HG03342 (cell line): ENCODE results near the gene RNF224.

Experiments used
- ATAC-seq: cut with Tn5 transposase; IDR thresholded peaks from one replicate; pipeline ENCODE4 v1.9.1; 2021; ENCODE audit warnings: mild to moderate bottlenecking, moderate library complexity; ENCODE audit not compliant: unreplicated experiment

RNF224 gene

DNA sequence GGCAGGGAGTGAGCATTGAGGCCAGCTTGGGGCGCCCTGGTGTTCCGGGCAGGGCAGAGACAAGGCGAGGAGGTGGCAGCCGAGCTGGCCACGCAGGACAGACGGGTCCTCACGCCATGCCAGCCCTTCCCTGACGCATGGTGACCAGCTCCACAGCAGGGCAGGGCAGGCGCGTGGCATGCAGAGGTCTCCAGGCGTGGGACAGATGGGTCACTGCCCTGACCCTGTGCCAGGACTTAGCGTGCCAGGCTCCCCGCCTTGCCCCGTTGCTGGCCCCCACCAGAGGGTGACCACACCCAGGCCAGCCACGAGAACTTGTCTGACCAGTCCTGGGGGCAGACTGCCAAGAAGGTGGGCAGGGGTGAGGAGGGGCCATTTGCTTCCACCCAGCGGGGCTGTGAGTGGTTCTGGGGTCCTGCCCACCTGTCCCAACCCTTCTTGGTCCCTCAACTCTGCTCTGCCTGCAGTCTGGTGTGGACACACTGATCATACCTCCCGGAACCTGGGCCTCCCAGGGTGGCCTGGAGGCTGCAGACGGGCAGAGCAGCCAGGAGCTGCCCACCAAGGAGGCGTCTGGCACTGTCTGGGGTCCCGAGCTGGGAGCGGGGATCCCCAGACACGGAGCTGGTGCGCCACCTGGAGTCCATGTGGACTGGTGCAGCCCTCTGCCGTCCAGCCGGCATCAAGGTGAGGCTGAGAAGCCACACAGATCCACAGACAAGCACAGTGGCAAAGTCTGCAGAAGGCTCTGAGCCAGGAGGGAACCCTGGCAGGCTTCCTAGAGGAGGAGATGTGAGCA, at the start of gene RNF224:
RNF224 (plus strand) TSS at position 449 of the 799 bp plus-strand sequence. CDS start 834 bp downstream, outside the sequence.
- no peak for ATAC-seq

DNA sequence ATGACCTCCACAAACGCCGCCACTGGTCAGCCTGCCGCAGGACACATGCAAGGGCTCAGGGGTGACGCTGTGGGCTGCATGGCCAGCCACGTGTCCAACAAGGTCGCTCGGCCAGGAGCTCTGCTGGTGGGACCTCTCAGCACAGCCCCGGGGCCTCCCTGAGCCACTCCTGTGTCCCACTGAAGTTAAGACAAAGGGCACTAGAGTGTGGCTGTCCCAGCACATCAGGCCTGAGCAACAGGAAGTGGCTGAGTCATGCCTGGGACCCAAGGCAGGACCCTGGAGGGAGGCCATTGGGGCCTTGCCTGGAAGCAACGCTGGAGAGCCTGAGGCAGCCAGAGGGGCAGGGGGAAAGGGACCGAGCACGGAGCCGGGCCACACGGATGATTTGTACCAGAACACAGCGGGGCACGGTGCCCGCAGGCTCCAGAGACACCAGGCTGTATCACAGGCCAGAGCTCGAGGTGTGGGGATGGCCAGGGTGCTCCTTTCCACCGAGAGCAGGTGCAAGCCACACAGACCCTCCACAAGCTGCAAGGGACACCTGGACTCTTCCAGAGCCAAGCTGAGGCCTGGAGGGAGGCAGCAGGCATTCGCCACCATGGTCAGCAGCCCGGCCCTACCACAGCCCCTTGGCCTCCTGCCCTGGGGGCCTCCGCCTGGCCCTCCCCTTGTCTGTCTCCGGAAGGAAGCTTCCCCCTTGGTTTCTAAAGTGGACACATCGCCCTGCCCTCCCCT, 48.9 kb upstream of the RNF224 start:
- ATAC-seq = no peak

DNA sequence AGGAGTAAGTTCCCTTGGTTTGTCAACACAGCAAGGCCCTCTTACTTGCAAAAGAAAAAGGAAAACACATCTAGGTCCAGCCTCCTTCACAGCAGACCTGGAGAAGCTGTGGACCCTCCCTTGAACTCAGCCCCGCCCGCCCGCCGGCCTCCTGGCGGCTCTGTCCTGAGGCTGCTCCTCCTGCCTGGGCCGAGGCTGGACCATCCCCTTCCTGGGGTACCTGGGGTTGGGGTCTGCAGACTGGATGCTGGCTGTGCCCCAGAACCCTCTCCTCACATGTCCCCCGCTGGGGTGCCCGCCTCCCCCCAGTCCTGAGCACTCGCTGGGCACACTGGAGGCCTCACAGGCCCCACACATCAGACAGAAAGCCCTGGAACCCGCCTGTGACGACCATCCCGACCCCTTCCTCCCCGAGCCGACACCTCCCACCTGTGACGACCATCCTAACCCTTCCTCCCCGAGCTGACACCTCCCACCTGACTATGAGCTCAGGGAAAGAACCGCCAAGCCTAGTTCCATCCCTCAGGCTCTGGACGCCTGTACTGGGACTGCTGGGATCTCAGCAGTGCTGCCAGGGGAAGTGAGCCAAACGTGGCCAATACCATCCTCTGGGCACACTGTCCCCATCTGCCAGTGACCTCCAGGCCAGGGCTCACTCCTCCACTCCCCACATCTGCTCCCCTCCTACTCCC, 48.2 kb upstream of the RNF224 start:
- no peak for ATAC-seq

DNA sequence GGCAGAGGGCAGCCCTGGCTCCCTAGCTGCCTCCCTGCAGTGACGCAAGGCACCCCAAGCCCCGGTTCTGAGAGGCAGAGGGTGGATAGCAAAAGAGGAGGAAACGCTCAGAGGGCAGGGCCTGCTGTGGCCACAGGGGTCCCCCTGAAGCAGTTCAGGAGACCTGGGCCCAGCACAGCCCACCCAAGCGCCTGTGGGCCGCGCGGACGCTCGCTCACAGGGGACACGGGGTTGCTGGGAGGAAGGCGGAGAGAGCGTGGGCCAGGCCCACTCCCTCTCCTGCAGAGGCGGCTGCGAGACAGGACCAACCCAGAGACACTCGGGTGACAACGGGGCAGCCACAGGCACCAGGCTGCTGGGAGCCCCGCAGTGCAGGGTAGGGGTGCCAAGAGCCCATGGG, 47.5 kb upstream of the RNF224 start:
- ATAC-seq = no peak

DNA sequence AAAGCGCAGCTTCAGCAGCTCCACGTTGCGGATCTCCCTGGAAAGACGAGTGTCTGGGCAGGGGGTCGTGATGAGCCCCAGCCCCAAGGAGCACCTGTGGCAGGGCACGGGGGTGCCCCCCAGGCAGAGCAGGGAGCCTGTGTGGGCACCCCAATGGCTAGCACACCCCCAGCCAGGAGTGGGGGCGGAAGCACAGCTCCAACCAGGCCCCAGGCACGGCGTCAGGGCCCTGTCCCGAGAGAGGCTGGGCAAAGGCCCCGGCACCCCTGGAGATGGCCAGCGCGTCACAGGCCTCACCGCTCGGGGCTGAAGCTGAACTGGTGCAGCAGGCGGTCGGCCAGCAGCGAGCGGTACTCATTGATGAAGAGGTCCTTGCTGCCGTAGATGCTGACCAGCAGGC, 46.8 kb upstream of the RNF224 start:
- no peak for ATAC-seq

DNA sequence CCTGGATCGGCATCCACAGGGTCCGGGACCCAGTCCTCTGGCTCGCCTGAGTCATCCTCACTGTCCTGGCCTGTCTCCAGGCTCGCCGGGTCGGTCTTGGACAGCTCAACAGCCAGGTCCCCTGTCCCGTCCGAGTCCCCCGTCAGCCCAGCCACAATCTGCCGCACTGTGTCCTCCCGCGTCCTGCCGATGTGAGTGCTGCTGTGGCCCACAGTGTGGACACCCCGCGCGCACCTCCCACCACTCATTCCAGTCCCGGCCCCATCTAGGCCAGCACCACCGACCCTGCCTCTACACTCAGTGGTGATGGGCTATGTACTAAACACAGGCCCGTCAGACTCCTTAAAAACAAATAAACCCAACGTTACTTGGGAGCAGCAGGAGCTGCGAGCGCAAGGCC, 45.6 kb upstream of the RNF224 start:
- ATAC-seq = no peak

DNA sequence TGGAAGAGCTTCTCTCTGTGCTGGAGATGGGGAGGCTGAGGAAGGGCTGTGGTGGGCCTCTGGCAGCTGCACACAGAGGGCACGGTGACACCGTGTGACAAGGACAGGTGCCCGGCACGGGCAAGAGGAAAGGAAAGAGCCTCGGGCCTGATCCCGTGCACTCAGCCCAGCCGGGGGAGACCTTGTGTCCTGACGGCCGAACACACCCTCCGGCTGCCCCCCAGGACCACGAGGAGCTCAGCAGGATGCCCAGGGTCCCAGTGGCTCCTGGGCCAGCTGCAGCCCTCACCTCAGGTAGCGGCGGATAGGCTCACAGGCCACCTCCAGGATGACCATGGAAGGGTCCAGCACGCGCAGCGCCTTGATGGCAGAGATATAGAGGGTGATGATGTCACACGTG, 44.5 kb upstream of the RNF224 start:
- no peak for ATAC-seq

DNA sequence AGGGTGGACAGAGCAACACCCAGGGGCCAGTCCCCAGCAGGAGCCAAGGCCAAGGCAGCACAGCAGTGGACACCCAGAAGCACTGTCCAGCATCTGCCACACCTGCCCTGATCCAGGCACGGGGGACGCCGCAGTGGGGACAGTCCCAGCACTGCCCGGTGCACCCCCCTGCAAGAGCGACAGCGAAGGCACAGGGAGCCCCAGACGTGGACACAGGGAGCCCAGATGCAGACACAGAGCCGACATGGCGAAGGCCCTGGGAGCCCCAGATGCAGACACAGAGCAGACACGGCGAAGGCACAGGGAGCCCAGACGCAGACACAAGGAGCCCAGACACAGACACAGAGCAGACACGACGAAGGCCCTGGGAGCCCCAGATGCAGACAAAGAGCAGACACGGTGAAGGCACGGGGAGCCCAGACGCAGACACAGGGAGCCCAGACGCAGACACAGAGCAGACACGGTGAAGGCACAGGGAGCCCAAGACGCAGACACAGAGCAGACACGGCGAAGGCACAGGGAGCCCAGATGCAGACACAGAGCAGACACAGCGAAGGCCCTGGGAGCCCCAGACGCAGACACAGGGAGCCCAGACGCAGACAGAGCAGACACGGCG, 43.2 kb upstream of the RNF224 start:
- no peak for ATAC-seq

DNA sequence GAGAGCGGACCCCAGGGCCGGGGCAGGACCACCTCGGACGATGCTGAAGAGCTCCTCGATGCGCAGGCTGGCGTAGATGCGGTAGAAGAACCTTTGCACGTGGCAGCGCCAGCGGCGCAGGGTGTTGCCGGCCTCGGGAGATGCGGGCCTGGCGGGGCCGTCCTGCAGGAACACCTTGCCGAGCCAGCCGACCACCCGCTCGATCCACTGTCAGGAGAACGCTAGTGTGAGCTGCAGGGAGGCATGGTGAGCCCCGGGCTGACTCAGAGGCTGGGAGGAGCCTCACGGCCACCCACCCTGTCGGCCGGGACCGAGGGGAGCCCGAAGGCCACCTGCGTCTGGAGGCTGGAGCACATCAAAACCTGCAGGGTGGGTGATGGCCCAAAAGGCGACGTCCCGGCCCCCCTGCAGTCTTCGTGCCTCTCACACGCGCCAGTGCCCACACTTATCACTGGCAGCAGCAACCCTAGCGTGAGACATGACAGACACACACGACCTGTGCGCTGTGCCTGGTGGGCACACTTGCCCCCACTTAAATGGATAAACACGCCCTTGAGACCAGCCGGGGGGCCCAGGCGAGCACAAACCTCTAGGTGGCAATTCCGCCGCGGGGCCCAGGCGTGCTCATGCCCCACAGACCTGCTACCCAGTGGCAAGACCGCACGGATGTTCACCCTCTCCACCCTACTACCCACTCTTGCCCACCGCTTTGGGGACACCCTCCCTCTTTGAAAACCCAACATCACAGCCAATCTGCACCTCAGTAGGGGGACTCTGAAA, 42.2 kb upstream of the RNF224 start:
- ATAC-seq = no peak

DNA sequence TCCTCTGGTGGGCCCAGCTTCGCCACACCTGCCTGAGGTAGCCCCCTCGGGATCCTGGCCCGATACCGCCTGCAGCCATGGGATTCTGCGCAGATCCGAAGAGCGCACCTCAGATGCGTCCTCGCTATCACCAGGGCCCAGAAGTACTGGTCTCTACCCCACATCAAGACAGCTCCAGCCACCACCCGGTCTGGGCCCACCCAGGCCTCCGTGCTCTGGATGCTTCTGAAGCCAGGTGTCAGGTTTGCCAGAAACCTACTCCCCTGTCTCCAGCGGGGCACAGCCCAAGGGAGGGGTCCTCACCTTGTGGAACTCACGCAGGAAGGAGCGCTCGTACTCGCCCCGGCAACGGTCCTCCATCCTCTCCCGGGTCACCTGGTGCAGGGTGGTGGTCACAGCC, 41.4 kb upstream of the RNF224 start:
- ATAC-seq = no peak

DNA sequence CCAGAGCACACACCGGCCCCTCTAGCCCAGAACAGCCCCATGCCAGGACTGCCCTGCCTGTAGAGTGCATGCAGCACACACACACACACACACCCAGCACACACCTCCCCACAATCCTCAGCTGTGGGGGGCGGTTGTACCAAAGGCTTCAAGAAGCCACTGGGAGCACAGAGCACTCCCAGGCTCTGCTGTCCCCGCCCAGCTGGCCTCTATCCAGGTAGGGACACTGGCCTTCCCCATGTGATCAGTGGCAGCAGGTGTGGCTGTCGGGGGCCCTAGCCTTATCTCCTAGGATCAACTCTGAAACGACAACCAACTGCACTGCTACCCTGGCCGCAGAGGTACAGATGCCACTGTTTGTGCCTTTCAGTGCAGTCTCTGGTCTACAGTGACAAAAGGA, 40.9 kb upstream of the RNF224 start:
- ATAC-seq = no peak

DNA sequence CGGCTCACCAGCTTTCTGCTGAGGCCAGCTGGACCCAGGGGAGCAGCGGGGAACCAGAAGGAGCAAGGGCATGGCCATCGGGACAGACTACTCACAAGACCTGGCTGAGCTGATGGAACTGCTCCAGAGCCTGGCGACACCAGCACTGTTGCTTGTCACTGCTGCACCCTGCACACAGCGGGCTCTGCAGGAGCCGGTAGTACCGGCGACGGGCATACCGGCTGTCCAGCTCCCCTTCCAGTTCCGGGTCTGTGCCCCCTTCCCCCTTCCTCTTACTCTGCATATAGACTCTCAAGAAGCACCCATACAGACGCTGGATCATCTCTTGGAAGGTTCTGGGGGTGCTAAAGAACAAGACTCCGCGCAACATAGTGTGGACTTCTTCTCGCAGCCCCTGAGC, 39.9 kb upstream of the RNF224 start:
- ATAC-seq = no peak

DNA sequence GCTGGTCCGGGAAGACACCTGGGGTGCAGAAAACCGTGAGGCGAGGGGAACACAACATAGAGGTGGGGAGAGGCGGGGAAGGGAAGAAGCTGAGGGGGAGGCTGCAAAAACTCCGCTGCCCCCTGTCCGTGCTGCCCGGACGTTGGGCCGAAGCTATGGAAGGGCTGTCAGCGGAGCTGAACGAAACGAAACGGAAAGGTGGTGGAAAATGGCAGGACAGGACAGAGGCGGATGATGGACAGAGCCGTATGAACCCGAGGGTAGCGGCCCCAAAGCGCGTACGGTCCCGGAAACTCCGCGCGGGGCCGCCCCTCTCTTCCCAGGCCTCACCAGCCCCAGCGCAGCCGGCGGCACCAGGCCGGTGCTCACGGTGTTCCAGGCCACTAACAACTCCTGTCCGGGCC, 39.2 kb upstream of the RNF224 start:
- no peak for ATAC-seq

DNA sequence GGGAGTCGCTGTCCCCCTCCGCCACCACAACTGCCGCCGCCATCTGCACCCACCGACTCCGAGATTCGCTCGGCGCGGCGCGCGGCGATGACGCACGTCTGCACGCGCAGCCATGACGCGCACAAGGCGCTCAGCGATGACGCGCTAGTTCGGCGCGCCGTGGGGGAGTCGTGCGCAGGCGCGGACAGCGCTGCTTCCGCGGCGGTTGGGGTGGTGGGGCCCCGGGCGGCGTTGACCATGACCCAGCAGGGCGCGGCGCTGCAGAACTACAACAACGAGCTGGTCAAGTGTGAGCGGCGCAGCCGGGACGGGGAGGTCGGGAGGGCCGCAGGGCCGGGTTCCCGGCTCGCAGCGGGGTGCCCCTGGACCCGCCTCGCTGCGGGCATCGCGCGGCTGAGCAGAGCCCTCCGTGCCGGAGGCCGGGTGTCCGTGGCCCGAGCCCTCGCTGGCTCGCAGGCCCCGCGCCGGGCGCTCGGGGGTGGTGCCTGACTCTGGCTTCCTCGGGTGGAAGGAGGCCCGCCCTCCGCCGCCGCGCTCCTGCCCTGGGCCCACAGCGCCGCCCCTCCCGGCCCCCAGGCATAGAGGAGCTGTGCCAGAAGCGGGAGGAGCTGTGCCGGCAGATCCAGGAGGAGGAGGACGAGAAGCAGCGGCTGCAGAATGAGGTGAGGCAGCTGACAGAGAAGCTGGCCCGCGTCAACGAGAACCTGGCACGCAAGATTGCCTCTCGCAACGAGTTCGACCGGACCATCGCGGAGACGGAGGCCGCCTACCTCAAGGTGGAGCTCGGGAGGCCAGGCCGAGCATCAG, 38.6 kb upstream of the RNF224 start, which contains the start of the genes ANAPC2 and SSNA1:
ANAPC2 (minus strand) TSS at position 71 of the 807 bp plus-strand sequence; CDS start at position 43, 28 bp downstream.
SSNA1 (plus strand) TSS at position 187 of the 807 bp plus-strand sequence; CDS start at position 238, 51 bp downstream.
- ATAC-seq = peak; percentile 78

DNA sequence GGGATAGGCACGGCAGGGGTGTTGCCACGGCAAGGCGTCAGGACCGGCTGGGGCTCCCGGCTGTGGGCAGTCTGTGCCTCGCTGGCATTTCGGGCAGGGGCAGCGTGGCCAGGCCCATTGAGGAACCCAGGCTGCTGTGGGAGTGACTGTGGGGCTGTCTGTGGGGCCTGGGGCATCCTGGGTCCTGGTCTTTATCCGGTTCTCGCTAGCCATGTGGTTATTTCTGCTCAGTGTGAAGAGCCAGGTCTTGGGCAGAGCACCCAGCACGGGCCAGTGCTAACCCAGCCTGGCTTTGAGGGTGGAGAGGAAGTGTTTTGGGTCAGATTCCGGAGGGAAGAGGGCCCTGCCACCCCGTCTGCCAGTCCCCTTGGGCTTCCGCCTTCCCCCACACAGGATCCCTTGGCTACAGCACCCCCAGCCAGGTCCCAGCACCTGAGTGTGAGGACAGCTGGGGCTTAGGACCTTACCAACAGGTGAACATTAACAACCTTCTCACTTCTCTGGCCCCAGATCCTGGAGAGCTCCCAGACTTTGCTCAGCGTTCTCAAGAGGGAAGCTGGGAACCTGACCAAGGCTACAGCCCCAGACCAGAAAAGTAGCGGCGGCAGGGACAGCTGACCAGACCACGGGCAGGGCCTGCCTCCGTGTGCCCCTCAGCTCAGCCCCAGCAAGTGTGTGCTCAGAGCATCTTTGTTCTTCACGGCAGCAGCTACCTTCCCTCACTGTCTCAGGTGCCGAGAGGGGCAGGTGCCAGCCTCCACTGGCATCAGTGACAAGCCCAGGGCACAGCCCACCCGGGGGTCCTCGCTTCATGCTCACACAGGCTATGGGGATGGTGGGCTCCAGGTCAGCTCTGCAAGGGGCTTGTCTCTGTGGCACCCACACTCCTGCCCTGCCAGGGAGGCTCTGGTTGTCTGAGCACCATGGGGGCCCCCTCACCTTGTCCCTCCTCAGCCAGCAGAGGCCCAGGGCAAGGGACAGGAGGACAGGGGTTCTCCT, 37.7 kb upstream of the RNF224 start:
- no peak for ATAC-seq

DNA sequence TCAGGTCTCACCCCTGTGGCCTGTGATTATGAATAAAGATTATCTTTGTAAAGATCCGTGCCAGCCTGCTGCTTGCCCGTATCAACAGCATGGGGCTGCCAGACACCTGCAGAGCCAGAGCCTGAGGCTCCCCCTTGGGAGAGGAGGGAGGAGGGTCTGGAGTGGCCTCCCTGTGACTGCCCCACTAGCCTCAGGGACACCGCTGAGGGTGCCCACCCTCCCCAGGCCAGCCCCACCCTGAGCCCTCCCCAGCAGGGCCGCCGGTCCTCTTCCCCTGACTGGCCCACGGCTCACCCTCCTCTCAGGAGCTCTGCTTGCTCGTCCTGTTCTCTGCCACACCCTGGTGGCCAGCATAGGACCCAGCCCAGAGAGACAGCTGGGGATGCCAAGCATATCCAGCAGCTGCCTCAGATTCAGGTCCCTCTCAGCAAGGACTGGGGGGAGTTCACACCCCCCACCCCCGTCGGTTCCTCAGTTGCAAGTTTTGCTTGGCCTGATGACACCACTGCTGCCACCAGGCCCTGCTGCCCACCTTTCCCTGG, 36.9 kb upstream of the RNF224 start:
- no peak for ATAC-seq

DNA sequence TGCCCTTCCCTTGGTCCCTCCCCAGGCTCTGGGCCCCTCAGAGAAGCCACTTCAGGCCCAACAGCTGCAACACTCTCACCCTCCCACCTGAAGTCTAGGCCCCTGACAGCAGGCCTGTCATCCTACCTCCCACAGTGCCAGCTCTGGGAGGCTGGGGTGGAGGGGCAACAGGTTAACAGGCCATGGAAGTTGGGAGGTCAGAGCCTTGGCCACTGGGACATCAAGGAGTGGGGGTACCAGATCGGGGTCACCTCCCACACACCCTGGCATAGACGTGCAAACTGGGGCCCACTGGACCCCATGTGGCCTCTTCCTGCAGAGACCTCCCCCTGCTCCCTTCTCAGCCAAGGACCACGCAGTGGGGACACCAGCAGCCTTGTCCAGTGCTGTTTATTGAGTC, 36.1 kb upstream of the RNF224 start:
- ATAC-seq = no peak
